ENCODE data around the gene SNAP47.

Gene SNAP47

DNA sequence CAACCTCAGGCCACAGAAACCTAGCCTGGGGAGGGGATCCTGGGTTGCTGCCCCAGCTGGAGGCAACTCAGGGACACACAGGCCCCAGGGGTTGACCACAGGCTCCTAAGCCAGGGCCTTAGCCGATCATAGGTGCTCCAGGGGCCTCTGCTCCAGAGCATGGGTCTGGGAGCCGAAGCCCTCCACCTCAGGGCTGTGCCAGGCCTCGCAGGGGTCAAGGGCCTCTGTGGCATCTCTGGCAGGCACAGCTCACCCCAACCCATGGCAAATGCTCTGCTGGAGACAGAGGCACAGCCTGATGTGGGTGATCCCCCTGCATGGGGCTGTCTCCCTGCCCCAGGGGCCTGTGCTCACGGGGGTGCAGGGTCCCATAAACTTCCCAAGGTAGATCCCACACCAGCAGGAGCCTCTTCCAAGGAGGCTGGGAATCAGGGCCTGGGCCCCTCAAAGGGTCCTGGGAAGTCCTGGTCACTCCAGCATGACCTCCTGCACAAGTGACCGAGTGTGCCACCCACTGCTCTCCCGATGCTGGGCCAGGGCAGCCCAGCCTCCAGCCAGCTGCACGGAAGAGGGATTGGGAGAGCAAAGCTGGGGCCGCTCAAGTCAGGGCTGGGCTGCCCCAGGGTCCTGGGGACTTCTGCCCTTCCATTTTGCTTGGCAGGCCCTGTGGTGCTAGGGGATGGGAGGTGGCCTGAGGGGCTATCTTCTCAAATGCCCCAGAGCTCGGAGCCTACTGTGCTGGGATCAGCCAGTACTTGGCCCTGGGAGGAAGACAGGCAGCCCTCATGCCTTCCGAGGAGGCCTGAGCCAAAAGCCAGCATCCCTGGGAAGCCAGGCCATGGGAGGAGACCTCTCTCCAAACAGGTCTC, 58.1 kb downstream of the SNAP47 start:
- no peak for DNase-seq (ENCODE audit: low read depth in 1 of 2, low spot score in 1 of 2)
- Histone ChIP-seq H3K27me3 (ENCODE audit: insufficient read depth, poor library complexity, severe bottlenecking) (peaks cover 7% of the 10 kb centered on the region), H3K27ac (replicated peaks) (no peak overlapping the region), H3K4me3 (replicated peaks; ENCODE audit: insufficient read depth, low read length) (no peak overlapping the region)
- TF ChIP-seq SPI1 (IDR thresholded peaks at IDR 0.05; ENCODE audit: borderline replicate concordance, low read depth): no peak
- no peak for TF ChIP-seq GABPA (IDR thresholded peaks at IDR 0.05; ENCODE audit: low read depth)
- TF ChIP-seq, protein P1, sequence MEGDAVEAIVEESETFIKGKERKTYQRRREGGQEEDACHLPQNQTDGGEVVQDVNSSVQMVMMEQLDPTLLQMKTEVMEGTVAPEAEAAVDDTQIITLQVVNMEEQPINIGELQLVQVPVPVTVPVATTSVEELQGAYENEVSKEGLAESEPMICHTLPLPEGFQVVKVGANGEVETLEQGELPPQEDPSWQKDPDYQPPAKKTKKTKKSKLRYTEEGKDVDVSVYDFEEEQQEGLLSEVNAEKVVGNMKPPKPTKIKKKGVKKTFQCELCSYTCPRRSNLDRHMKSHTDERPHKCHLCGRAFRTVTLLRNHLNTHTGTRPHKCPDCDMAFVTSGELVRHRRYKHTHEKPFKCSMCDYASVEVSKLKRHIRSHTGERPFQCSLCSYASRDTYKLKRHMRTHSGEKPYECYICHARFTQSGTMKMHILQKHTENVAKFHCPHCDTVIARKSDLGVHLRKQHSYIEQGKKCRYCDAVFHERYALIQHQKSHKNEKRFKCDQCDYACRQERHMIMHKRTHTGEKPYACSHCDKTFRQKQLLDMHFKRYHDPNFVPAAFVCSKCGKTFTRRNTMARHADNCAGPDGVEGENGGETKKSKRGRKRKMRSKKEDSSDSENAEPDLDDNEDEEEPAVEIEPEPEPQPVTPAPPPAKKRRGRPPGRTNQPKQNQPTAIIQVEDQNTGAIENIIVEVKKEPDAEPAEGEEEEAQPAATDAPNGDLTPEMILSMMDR (IDR thresholded peaks at IDR 0.05; ENCODE audit: insufficient read depth, low read length): no peak
- TF ChIP-seq POLR2AphosphoS5 (IDR thresholded peaks at IDR 0.05; ENCODE audit: low read depth): no peak
- TF ChIP-seq, protein P2, sequence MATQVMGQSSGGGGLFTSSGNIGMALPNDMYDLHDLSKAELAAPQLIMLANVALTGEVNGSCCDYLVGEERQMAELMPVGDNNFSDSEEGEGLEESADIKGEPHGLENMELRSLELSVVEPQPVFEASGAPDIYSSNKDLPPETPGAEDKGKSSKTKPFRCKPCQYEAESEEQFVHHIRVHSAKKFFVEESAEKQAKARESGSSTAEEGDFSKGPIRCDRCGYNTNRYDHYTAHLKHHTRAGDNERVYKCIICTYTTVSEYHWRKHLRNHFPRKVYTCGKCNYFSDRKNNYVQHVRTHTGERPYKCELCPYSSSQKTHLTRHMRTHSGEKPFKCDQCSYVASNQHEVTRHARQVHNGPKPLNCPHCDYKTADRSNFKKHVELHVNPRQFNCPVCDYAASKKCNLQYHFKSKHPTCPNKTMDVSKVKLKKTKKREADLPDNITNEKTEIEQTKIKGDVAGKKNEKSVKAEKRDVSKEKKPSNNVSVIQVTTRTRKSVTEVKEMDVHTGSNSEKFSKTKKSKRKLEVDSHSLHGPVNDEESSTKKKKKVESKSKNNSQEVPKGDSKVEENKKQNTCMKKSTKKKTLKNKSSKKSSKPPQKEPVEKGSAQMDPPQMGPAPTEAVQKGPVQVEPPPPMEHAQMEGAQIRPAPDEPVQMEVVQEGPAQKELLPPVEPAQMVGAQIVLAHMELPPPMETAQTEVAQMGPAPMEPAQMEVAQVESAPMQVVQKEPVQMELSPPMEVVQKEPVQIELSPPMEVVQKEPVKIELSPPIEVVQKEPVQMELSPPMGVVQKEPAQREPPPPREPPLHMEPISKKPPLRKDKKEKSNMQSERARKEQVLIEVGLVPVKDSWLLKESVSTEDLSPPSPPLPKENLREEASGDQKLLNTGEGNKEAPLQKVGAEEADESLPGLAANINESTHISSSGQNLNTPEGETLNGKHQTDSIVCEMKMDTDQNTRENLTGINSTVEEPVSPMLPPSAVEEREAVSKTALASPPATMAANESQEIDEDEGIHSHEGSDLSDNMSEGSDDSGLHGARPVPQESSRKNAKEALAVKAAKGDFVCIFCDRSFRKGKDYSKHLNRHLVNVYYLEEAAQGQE (IDR thresholded peaks at IDR 0.05; ENCODE audit: insufficient replicate concordance, low read depth): no peak

DNA sequence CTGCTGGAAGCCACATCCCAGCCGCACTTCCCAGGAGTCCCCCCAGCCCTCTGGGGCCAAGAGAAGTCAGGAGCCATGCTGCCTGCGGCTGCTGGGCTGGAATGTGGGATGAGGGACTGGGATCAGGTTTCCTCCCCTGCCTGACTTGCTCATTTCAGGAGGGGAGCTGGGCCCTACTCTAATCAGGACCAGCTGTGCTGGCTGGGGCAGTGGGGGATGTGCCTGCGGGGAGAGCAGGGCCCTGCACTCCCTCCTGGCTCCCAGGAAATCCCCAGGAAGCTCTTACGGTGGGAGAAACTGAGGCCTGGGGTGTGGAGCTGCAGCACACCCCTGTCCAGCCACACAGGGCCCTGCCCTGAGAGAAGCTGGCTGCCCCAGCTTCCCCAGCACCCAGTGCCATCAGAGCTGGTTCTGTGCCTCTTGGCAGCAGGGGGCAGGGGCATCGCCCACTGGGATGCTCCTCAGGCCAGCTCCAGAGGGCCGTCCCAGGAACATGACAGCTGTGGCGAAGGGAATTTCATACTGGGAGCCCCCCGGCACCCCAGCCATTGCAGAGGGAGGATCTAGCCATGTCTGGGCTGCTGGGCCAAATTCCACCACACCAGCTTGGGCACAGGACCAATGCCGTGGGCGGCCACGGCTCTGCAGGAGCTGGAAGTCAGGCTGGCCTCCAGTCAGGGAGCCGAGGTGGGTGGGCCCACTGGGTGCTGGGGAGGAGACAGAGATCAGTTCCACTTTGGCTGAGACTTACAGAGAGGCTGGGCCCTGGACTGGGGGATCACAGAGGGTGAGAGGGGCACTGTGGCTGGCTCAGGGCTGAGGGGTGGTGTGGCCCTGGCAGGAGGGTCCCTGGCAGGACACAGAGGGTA, 58.9 kb downstream of the SNAP47 start:
- no peak overlapping the region for H3K4me3 ChIP-seq (replicated peaks; ENCODE audit: insufficient read depth, low read length)
- H3K27me3 ChIP-seq (ENCODE audit: insufficient read depth, poor library complexity, severe bottlenecking): no peaks in the 10 kb centered on the region
- no peak overlapping the region for H3K27ac ChIP-seq (replicated peaks)
- DNase-seq (ENCODE audit: low read depth in 1 of 2, low spot score in 1 of 2): no peak
- TF ChIP-seq, protein P2 (IDR thresholded peaks at IDR 0.05; ENCODE audit: insufficient replicate concordance, low read depth): no peak
- TF ChIP-seq SPI1 (IDR thresholded peaks at IDR 0.05; ENCODE audit: borderline replicate concordance, low read depth) (no peak), POLR2AphosphoS5 (IDR thresholded peaks at IDR 0.05; ENCODE audit: low read depth) (no peak), GABPA (IDR thresholded peaks at IDR 0.05; ENCODE audit: low read depth) (no peak)
- TF ChIP-seq, protein P1 (IDR thresholded peaks at IDR 0.05; ENCODE audit: insufficient read depth, low read length): no peak

DNA sequence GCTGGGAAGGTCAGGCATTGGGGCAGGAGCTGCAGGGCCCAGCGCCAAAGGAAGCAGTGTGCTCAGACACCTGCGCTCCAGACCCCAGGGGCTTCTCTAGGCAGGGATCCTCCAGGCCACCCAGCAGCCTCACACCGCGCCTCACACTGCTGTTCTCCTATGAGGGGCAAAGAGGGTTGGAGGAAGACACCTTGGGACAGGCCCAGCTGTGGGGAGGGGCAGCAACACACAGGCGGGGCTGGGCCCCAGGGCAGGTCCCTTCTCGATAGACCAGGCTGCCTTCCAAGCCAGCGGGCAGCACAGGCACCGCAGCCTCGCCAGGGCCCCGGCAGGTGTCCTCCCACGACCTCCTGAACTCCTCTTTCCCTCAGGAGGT, 59.6 kb downstream of the SNAP47 start:
- Histone ChIP-seq H3K27me3 (ENCODE audit: insufficient read depth, poor library complexity, severe bottlenecking) (no peaks in the 10 kb centered on the region), H3K4me3 (replicated peaks; ENCODE audit: insufficient read depth, low read length) (no peak overlapping the region), H3K27ac (replicated peaks) (no peak overlapping the region)
- no peak for DNase-seq (ENCODE audit: low read depth in 1 of 2, low spot score in 1 of 2)
- TF ChIP-seq, protein P1 (IDR thresholded peaks at IDR 0.05; ENCODE audit: insufficient read depth, low read length): no peak
- TF ChIP-seq GABPA (IDR thresholded peaks at IDR 0.05; ENCODE audit: low read depth) (no peak), POLR2AphosphoS5 (IDR thresholded peaks at IDR 0.05; ENCODE audit: low read depth) (no peak), SPI1 (IDR thresholded peaks at IDR 0.05; ENCODE audit: borderline replicate concordance, low read depth) (no peak)
- TF ChIP-seq, protein P2 (IDR thresholded peaks at IDR 0.05; ENCODE audit: insufficient replicate concordance, low read depth): no peak

Measured in HL-60 (cell line).